Measurements from ENCODE around the gene OSBPL5. TPM values are rescaled to one million over a fixed set of nuclear protein-coding genes. Genes with fewer than 3 reads are reported as not detected.

OSBPL5 gene
- total RNA-seq, 2 experiments from 2014 or later: 0.63 to 2.7 TPM

DNA sequence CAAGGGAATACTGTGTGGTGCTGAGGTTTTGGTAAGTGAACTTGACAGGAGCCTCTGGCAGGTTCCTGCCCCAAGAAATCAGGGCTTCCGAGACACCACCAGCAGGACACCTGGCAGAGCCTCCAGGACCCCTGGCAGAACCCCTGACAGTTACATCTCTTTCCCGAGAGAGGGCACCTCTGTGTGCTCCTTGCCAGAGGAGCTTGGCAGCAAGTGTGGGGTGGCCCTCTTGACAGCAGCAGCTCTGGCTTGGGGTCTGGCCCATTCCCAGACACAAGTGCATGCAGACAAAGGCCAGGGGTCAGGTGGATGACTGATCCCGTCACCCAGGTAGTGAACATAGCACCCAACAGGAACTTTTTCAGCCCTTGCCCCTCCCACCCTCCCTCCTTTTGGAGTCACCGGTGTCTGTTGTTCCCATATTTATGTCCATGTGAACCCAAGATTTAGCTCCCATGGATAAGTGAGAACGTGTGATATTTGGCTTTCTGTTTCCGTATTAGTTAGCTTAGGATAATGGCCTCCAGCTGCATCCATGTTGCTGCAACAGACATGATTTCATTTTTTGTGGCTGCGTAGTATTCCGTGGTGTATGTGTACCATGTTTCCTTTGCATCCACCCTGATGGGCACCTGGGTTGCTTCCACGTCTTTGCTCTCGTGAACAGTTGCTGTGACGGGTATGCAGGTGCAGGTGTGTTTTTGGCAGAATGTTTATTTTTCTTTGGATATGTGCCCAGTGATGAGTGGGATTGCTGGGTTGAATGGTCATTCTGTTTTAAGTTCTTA lies 21.2 kb upstream of the OSBPL5 start:
- CTCF ChIA-PET (ENCODE audit: unreplicated experiment): no interaction called here
- H3K79me2 ChIP-seq (ENCODE audit: insufficient read depth, low read depth, low read length): no peaks in the 10 kb centered on the region
- H3K27ac ChIP-seq (ENCODE audit: low read depth, low read length, poor library complexity, severe bottlenecking): no peak overlapping the region
- no peak overlapping the region for H2AFZ ChIP-seq (ENCODE audit: low read length)
- H3K36me3 ChIP-seq (ENCODE audit: insufficient read depth, low read length): no peaks in the 10 kb centered on the region
- POLR2A ChIA-PET: no interaction called here
- H3K9me3 ChIP-seq (ENCODE audit: low read length): no peaks in the 10 kb centered on the region
- H3K9me2 ChIP-seq (ENCODE audit: insufficient read depth, low read length): no peaks in the 10 kb centered on the region
- TF ChIP-seq EZH2phosphoT487 (IDR thresholded peaks at IDR 0.05; ENCODE audit: borderline replicate concordance, low read depth, low read length): no peak
- TF ChIP-seq, protein P1, sequence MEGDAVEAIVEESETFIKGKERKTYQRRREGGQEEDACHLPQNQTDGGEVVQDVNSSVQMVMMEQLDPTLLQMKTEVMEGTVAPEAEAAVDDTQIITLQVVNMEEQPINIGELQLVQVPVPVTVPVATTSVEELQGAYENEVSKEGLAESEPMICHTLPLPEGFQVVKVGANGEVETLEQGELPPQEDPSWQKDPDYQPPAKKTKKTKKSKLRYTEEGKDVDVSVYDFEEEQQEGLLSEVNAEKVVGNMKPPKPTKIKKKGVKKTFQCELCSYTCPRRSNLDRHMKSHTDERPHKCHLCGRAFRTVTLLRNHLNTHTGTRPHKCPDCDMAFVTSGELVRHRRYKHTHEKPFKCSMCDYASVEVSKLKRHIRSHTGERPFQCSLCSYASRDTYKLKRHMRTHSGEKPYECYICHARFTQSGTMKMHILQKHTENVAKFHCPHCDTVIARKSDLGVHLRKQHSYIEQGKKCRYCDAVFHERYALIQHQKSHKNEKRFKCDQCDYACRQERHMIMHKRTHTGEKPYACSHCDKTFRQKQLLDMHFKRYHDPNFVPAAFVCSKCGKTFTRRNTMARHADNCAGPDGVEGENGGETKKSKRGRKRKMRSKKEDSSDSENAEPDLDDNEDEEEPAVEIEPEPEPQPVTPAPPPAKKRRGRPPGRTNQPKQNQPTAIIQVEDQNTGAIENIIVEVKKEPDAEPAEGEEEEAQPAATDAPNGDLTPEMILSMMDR (conservative IDR thresholded peaks at IDR 0.05; ENCODE audit: low read length): no peak
- BruUV-seq (replicated peaks): no TSS peak
- H3K4me3 ChIP-seq (ENCODE audit: low read depth, low read length, poor library complexity, severe bottlenecking): no peak overlapping the region
- intact Hi-C loops (cut with micrococcal nuclease; ENCODE audit: unreplicated experiment): no loop called here
- H3K4me1 ChIP-seq (ENCODE audit: insufficient read depth, low read length, poor library complexity, severe bottlenecking): no peaks in the 10 kb centered on the region
- no peaks in the 10 kb centered on the region for H4K20me1 ChIP-seq (ENCODE audit: insufficient read depth, low read length)
- no peak overlapping the region for H3K4me2 ChIP-seq (ENCODE audit: low read length)
- no peak for DNase-seq (ENCODE audit: low spot score)

DNA sequence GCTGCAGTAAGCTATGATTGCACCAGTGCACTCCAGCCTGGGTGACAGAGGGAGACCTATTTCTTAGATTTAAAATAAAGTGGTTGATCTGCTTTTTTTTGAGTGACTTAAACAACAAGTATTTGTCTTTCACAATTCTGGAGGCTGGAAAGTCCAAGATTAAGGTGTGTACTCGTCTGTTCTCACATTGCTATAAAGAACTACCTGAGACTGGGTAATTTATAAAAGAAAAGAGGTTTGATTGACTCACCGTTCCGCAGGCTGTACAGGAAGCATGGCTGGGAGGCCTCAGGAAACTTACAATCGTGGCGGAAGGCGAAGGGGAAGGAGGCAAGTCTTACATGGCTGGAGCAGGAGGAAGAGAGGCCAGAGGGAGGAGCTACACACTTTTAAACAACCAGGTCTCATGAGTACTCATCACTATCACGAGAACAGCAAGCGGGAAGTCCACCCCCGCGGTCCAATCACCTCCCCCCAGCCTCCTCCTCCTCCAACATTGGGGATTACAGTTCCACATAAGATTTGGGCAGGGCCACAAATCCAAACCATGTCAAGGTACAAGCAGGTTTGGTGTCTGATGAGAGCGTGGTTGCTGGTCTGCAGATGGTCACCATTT lies 19.7 kb upstream of the OSBPL5 start:
- no TSS peak for BruUV-seq (replicated peaks)
- Histone ChIP-seq H2AFZ (ENCODE audit: low read length) (no peak overlapping the region), H3K36me3 (ENCODE audit: insufficient read depth, low read length) (no peaks in the 10 kb centered on the region), H3K9me2 (ENCODE audit: insufficient read depth, low read length) (no peaks in the 10 kb centered on the region), H3K4me1 (ENCODE audit: insufficient read depth, low read length, poor library complexity, severe bottlenecking) (no peaks in the 10 kb centered on the region), H3K9me3 (ENCODE audit: low read length) (no peaks in the 10 kb centered on the region), H3K4me3 (ENCODE audit: low read depth, low read length, poor library complexity, severe bottlenecking) (no peak overlapping the region), H3K4me2 (ENCODE audit: low read length) (no peak overlapping the region), H3K27ac (ENCODE audit: low read depth, low read length, poor library complexity, severe bottlenecking) (no peak overlapping the region), H4K20me1 (ENCODE audit: insufficient read depth, low read length) (no peaks in the 10 kb centered on the region), H3K79me2 (ENCODE audit: insufficient read depth, low read depth, low read length) (no peaks in the 10 kb centered on the region)
- POLR2A ChIA-PET: no interaction called here
- intact Hi-C loops (cut with micrococcal nuclease; ENCODE audit: unreplicated experiment): no loop called here
- CTCF ChIA-PET (ENCODE audit: unreplicated experiment): no interaction called here
- DNase-seq (ENCODE audit: low spot score): no peak
- TF ChIP-seq, protein P1 (conservative IDR thresholded peaks at IDR 0.05; ENCODE audit: low read length): no peak
- no peak for TF ChIP-seq EZH2phosphoT487 (IDR thresholded peaks at IDR 0.05; ENCODE audit: borderline replicate concordance, low read depth, low read length)

GRCh38 chr11:3183523-3183922 lies 18.4 kb upstream of the OSBPL5 start:
- Histone ChIP-seq H3K27ac (ENCODE audit: low read depth, low read length, poor library complexity, severe bottlenecking) (no peak overlapping the region), H4K20me1 (ENCODE audit: insufficient read depth, low read length) (no peaks in the 10 kb centered on the region), H2AFZ (ENCODE audit: low read length) (no peak overlapping the region), H3K4me2 (ENCODE audit: low read length) (no peak overlapping the region), H3K4me1 (ENCODE audit: insufficient read depth, low read length, poor library complexity, severe bottlenecking) (no peaks in the 10 kb centered on the region), H3K9me2 (ENCODE audit: insufficient read depth, low read length) (no peaks in the 10 kb centered on the region), H3K79me2 (ENCODE audit: insufficient read depth, low read depth, low read length) (no peaks in the 10 kb centered on the region), H3K9me3 (ENCODE audit: low read length) (no peaks in the 10 kb centered on the region), H3K36me3 (ENCODE audit: insufficient read depth, low read length) (no peaks in the 10 kb centered on the region), H3K4me3 (ENCODE audit: low read depth, low read length, poor library complexity, severe bottlenecking) (no peak overlapping the region)
- BruUV-seq (replicated peaks): no TSS peak
- no peak for DNase-seq (ENCODE audit: low spot score)
- intact Hi-C loops (cut with micrococcal nuclease; ENCODE audit: unreplicated experiment): no loop called here
- CTCF ChIA-PET (ENCODE audit: unreplicated experiment): no interaction called here
- TF ChIP-seq, protein P1 (conservative IDR thresholded peaks at IDR 0.05; ENCODE audit: low read length): no peak
- TF ChIP-seq EZH2phosphoT487 (IDR thresholded peaks at IDR 0.05; ENCODE audit: borderline replicate concordance, low read depth, low read length): no peak
- POLR2A ChIA-PET: no interaction called here

All from OCI-LY7 (cell line).